HG03196 (cell line): ENCODE results near the gene LHX6.

Experiments
- ATAC-seq: cut with Tn5 transposase; IDR thresholded peaks from one replicate; pipeline ENCODE4 v1.9.1; 2021; ENCODE audit not compliant: unreplicated experiment

LHX6 gene

GRCh38 chr9:122158202-122158601, 70.6 kb downstream of the LHX6 start:
- ATAC-seq, result no peak

GRCh38 chr9:122155796-122156195, 73.0 kb downstream of the LHX6 start:
- no peak for ATAC-seq
